ENCODE data around the gene PTCH2.
"Not testable (repeated sequence)": the region's sequence is repeated elsewhere in the genome, so short reads cannot be mapped to it uniquely, and the experiment has no call there.

PTCH2 gene

DNA sequence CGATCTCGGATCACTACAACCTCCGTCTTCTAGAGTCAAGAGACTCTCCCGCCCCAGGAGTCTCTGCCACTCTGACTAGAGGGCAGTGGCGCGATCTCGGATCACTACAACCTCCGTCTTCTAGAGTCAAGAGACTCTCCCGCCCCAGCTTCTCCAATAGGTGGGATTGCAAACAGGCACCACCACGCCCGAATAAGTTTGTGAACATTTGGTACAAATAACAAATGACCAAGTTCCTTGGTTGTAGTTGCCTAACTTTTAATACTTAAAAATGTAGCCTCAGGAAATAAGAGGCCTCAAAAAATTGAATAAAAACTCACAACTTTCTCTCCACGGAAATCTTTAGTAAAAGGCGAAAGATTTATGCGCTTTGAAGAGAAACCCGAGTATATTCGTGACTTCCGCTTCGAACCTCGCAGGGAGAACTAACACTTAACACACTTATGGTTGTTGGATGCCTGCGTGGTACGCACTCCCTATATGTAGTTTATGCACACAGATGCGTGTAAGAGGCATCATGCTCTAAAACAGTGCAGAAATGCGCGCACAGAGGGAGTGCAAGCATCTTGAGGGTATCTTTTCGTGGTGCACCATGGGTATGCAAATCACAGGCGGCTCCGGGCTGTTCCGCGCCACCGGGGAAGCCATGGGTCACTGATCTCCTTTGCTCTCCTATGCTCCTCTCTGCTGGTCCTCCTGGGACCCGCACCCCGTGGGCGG, 23.3 kb downstream of the PTCH2 start:
- DNase-seq (ENCODE audit: low spot score): peak; percentile 92

DNA sequence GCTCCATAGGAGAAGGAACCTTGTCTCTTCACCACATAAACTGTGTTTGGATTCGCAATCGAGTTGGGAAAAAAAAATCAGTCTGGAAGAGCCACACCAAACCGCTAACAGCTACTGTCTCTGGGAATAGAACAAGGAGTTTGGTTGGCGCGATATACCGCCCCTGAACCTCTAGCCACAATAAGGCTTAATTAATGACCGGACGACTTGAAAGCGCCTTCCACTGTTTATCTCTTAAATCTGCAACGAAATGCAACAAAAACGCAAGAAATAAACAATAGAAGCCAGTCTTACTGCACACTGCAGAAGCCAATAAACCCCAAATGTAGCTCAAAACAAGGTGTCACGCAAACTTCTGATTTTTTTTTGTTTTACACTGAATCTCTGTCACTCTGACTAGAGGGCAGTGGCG, 23.9 kb downstream of the PTCH2 start:
- no peak for DNase-seq (ENCODE audit: low spot score)

DNA sequence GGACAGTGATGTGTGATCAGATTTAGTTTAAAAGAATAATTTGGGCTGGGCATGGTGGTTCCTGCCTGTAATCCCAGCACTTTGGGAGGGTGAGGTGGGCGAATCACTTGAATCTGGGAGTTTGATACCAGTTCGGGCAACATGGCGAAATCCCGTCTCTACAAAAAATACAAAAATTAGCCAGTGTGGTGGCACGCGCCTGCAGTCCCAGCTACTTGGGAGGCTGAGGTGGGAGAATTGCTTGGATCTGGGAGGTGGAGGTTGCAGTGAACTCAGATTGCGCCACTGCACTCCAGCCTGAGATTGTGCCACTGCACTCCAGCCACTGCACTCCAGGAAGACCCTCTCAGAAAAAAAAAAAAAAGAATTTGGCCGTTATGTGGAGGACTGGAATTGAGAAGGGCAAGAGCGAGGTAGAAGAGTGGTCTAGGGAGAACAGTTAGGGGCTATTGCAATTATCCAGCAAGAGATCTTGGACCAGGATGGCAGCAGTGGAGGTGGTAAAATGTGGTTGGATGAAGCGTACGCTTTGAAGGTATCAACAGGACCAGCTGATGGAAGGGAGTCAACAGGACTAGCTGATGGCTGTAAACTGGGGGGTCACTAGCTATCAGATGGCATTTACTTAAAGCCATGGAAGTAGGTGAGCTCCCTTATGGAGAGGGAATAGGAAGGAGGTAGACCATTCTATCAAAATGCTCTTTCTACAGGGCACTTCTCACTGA, 25.1 kb downstream of the PTCH2 start:
- no peak for DNase-seq (ENCODE audit: low spot score)

DNA sequence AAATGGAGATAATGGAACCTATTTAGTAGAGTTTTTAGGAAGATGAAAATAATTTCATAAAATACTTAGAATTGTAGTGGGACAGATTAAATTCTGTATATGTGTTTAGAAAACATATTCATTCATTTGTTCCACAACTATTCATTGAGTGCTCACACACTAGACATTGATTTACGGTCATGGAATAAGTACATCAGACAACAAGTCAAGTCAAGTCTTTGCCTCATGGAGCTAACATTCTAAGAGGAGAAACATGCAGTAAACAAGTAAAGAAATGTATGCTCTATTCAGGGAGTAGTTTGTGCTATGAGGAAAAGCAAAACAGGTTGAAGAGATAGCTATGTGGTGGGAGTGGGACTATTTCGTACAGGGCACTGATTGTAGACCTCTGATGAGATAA, 25.7 kb downstream of the PTCH2 start:
- no peak for DNase-seq (ENCODE audit: low spot score)

DNA sequence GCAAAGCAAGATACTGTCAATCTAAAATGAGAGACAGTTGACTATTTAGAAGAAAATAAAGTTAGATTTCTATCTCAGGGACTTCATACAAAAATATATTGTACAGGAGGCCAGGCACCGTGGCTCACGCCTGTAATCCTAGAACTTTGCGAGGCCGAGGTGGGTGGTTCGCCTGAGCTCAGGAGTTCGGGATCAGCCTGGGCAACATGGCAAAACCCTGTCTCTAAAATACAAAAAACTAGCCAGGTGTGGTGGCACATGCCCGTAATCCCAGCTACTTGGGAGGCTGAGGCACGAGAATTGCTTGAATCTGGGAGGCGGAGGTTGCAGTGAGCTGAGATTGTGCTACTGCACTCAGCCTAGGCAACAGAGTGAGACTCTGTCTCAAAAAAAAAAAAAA, 27.1 kb downstream of the PTCH2 start:
- DNase-seq (ENCODE audit: low spot score): not testable (repeated sequence)

DNA sequence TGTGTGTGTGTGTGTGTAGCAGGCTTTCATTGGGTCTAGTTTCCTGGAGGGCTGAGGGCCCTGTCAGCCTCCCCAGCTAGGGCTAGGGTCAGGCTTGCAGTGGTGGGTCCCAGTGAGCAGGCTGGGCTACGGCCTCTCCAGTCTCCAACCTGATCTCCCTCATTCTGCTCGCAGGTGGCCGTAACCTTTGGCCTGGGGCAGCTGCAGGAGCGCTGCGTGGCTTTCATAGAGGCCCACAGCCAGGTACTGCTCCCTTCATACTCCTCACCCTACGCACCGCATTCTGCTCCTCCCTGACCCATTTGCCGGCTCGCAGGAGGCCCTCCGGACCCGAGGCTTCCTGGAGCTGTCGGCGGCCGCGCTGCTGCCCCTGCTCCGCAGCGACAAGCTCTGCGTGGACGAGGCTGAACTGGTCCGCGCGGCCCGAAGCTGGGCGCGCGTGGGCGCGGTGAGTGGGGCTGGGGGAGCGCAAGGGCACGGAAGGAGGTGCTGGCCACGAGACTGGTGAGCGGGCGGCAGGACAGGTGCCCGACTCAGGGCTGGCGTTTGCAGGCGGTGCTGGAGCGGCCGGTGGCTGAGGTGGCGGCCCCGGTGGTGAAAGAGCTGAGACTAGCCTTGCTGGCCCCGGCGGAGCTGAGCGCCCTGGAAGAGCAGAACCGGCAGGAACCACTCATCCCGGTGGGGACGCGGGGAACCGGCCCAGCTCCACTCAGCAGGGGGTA, 30.1 kb downstream of the PTCH2 start:
- no peak for DNase-seq (ENCODE audit: low spot score)

DNA sequence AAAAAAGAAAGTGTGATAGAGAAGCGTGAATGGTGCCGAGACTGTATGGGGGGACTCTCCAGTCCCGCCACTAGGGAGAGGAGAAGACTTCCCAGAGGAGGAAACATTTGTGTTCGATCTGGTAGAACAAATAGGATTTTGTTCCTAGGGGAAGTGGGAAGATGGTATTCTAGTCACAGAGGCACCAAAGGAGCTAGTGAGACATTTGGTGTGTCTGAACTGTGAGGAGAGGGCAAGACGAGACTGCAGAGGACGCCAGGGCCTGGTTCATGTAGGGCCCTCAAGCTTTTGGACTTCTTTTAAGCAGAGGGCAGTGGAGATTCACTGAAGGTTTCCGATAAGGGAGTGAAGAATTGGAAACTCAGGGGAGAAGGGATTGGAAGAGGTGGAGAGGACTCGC, 31.8 kb downstream of the PTCH2 start:
- DNase-seq (ENCODE audit: low spot score): no peak

DNA sequence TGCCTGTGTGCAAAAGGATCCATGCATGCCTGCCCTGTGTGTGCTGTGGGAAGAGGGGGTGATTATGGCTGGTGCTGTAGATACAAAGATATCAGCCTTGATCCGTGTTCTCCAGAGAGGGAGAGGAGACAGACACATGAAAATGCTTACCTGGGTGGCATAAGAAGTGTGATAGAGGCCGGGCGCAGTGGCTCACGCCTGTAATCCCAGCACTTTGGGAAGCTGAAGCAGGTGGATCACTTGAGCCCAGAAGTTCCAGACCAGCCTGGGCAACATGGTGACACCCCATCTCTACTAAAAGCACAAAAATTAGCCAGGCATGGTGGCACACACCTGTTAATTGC, 32.3 kb downstream of the PTCH2 start:
- not testable (repeated sequence) for DNase-seq (ENCODE audit: low spot score)

DNA sequence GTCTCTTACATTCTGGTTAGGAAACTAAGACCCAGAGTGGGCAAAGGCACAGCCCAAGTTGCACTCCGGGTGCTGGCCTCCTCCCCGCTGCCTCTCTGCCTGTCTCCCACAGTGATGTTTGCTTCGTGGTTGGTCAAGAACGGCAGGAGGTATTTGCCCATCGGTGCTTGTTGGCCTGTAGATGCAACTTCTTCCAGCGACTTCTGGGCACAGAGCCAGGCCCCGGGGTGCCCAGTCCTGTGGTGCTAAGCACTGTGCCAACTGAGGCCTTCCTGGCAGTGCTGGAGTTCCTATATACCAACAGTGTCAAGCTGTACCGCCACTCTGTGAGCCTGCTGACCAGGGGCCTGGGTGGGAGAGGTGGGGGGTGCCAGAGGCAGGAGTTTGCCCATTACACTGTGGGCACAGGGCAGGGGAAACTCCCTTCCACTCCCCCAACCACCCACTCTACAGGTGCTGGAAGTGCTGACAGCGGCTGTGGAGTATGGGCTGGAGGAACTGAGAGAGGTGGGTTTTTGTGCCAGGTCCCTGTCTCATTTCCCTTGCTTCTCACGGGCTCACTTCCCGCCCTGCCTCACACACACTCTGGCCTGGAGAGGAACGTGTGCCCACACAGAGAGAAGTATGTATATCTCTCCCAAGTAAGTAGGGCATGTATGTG, 32.8 kb downstream of the PTCH2 start:
- no peak for DNase-seq (ENCODE audit: low spot score)

DNA sequence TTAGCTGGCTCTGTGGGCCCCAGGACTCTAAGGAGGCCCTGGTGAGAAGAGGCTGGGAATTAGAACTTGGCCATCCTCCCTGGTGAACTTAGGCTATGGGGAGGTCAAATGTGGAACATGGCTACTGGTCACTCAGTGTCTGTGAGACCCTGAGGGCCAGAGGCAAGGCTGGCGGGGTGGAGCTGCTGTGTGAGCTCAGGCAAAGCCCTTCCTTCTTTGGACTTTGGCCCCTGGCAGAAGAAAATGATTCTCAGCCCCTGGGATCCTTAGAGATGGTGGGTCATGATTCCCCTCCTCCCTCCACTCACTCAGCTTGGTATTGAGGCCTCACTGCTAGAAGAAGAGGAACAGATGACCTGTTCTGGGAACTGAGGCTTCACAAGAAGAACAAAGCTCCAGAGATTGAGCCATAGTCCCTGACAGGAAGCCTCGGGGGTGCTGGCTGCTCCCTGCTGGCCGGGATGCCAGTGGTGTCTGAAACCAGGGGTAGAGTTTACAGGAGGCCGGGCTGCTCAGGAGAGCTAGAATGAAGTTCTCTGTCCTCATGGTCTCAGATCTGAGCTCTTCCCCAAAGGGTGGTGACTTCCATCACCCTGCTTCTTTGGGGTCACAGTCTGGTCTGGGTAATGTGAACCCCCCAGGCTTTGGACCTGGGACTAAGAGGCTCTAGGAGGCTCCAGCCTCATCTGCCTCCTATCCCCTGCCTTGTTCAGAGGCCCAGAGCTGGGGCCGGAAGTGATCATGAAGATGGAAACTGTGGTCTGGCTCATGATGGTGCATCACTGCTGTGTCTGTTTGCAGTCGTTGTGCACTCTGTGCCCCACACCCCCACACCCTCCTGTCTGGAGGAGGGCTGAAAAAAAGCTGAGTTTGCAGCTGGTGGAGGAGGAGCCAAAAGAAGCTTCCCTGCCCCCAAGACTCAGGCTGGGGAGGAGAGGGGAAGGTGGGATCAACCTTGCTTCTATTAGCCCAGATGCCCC, 33.8 kb downstream of the PTCH2 start:
- peak; percentile 52 for DNase-seq (ENCODE audit: low spot score)

DNA sequence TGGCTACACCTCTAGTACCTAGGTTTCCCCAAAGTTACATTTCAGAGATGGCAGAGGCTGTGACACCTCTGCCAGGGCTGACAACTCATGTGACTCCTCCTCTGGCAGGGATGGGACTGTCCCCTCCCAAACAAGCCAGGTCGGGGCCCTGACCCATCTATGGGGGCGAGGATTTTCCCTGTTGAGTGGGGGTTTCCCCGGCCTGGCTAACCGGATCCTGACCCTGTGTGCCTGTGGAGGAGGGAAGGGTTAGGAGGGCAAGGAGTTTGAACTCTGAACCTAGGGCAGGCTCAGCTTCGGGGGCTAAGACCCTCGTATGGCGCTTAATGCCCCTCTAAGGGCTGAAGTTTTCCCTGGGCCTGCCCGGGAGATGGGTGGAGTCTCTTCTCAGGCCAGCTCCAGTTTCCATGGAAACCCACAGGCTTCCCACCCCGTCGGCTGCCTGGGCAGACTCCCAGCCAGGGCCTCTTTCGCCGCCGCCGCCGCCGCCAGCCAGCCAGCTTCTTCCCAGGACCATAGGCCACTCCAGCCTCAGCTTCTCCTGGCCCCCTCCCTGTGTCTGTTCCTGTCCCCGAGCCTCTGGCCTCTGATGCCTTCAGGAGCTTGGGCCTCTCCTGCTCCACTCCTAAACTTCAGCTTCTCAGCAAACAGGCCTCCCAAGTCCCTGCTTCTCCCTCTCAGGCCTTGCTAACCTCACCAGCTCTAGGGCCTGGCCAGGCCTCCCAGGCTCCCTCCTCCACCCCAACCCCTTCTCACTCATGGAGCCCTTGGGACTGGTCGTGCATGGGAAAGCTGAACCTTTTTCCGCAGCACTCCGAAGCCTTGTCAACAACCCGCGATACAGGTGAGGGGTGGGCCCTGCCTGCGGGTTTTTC, 34.8 kb downstream of the PTCH2 start, which contains the start of gene BTBD19:
TSS of gene BTBD19 (plus strand) at position 461 of the 875 bp plus-strand sequence. CDS start at position 759, 298 bp downstream.
- DNase-seq (ENCODE audit: low spot score): no peak

DNA sequence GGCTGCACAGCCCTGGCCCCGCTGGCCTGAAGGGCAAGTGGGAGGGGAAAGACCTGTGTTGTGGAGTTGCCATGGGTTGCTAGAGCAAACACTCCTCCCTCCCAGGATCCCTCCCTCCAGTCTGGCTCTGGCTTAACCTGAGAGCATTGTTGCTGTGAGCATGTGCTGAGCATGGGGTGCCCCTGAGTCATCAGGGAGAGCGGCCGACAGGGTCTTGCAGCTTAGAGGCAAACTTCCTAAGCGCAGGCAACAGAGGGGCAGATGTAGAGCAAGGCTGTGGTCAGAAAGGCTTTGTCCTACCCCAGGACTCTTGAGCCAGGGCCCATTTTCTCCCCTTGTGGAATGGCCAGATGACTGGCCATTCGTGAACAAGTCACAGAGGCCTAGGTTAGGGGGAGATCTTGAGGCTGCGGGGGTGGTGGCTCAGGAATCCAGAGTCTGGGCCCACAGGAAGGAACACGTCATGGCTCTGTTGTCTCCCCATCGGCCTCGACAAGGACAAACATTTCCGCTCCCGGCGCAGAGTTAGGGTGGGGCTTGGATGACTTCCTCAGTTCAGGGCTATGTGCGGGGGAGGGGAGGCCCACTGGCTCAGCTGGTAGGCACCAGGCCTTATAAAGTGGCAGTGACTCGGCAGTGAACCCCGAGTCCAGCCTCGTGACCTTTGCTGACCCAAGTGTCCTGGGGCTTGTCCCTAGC, 35.5 kb downstream of the PTCH2 start:
- DNase-seq (ENCODE audit: low spot score): peak; percentile 75

DNA sequence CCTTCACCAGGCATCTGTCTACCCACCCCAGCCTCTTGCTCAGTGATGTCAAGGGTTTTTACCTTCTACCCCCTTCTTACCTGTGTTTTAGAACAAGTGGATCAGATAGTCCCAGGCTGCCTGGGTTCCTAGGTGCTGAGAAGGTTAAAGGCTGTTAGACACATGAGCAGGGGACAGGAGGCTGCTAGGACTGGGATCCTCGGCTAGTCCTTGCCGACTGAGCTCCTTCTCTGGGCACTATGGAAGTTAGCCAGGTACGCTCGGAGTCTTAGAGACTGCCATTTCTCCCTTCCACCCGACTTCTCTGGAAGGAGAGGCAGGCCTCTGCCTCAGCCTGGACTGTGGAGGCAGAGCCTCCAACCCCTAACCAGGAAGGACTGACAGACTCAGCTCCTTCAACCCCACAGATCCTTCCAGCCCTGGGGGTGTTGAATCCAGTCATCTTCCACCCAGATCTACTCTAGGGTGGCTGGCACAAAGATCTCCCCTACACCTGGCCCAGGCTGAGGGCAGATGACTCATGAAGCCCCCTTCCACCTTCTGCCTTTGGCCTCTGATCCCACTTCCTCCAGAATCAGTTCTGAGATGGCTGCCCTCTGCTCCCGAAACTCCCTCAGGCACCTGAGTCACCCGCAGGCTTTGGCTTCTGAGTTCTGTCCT, 36.2 kb downstream of the PTCH2 start, which contains the start of gene DYNLT4:
TSS of gene DYNLT4 (minus strand) at position 648 of the 660 bp plus-strand sequence. CDS start 683 bp downstream, outside the sequence.
- no peak for DNase-seq (ENCODE audit: low spot score)

DNA sequence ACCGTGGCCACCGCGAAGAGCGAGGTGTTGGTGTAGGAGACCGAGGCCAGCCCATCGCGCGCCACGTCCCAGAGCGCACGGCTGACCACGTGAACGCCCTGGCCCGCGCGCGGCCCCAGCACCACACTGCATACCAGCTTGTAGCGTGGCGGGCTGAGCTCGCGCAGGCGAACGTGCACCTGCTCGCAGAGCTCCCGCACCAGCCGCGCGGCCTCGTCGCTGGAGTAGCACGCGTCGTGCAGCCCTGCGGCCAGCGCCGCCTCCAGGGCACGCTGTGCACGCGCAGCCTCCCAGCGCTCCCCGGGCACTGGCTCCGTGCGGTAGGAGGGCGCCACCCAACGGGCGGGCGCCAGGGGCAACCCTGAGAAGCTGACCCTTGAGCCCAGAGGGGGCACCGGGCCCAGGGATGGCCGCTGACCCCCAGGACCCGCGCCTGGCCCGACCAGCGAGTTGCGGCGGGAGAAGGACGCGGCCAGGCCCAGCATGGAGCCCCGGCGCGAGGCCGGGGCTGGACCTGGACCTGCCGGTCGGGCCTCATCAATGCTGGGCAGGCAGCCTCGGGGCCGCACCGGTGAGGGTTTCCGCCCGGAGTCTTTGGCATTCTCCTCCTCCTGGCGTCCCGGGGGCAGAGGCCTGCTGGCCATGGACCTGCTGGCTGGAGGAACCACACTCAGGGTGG, 36.9 kb downstream of the PTCH2 start:
- no peak for DNase-seq (ENCODE audit: low spot score)

DNA sequence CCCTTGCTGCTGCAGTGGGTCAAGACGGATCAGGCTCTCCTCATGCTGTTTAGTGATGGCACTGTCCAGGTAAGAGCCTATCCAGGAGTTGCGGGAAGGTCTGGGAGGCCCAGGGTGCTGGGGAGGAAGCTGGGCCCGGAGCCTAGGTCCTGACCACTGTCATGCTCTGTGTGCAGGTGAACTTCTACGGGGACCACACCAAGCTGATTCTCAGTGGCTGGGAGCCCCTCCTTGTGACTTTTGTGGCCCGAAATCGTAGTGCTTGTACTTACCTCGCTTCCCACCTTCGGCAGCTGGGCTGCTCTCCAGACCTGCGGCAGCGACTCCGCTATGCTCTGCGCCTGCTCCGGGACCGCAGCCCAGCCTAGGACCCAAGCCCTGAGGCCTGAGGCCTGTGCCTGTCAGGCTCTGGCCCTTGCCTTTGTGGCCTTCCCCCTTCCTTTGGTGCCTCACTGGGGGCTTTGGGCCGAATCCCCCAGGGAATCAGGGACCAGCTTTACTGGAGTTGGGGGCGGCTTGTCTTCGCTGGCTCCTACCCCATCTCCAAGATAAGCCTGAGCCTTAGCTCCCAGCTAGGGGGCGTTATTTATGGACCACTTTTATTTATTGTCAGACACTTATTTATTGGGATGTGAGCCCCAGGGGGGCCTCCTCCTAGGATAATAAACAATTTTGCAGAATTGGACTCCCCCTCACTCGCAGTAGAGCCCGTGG, 37.6 kb downstream of the PTCH2 start:
- DNase-seq (ENCODE audit: low spot score): no peak

DNA sequence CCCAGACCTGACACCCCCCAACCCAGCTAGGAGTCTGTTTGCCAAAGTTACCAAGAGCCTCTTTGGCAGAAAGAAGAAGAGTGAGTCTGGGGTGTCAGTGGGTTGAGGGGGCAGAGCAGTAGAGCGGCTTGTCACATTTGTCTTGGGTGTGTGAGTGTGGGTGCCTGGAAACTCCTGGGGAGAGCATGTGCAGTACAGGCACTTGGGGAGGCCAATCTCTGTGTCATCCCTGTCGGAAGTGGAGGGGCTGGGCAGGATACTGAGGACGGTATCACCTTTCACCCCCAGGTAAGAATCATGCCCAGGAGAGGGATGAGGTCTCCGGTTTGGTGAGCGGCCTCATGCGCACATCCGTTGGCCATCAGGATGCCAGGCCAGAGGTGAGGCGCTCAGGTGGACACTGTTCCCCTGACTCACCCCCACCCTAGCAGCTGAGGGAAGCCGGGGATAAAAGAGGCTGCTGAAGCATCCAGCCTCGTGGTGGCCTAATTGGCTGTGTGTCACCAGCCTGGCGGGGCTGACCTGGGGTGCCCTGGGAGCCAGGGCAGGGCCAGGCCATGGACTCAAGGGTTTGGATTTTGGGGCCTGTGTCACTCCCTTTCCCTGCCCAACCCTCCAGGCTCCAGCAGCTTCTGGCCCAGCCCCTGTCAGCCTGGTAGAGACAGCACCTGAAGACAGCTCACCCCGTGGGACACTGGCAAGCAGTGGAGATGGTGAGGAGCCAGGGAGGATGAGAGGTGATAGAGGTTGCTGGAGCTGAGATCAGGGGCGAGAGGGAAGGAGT, 39.5 kb downstream of the PTCH2 start:
- no peak for DNase-seq (ENCODE audit: low spot score)

DNA sequence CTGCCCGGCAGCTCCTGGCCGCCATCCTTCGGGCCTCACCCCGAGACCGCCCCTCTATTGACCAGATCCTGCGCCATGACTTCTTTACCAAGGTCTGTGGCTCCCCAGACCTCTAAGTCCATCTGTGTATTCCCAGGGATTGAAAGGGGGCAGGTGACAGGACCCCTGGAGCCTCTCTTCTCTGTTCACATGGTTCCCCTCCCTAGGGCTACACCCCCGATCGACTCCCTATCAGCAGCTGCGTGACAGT, 40.1 kb downstream of the PTCH2 start:
- DNase-seq (ENCODE audit: low spot score): no peak

Measured in germinal center (tissue), 1 donor.